PFSK-1 (cell line): ENCODE results near the gene PFDN4.

Experiments used
- FOXP2 ChIP-seq: optimal IDR thresholded peaks from 2 replicates; pipeline ENCODE3; 2011; ENCODE audit warnings: borderline replicate concordance, control low read depth, inconsistent platforms; ENCODE audit not compliant: insufficient read depth; ENCODE audit errors: extremely low read length, extremely low read depth
- POLR2AphosphoS5 ChIP-seq: IDR thresholded peaks from 2 replicates; pipeline ENCODE4 v1.6.1; 2012; ENCODE audit warnings: low read depth, mild to moderate bottlenecking, control low read depth, low read length, moderate library complexity
- REST ChIP-seq, 2 experiments: IDR thresholded peaks; 2 replicates each; pipeline versions ENCODE4 v1.6.1 to v1.8.0; 2011 to 2012; ENCODE audit warnings: low read depth in 2 of 2, low read length in 2 of 2, control low read depth in 1 of 2, inconsistent platforms in 1 of 2, mild to moderate bottlenecking in 1 of 2, moderate library complexity in 1 of 2; ENCODE audit not compliant: insufficient read depth in 1 of 2
- SIN3A ChIP-seq: IDR thresholded peaks from 2 replicates; pipeline ENCODE4 v1.6.1; 2012; ENCODE audit warnings: mild to moderate bottlenecking, low read length, moderate library complexity, borderline replicate concordance; ENCODE audit not compliant: insufficient read depth
- TAF1 ChIP-seq: IDR thresholded peaks from 2 replicates; pipeline ENCODE4 v1.6.1; 2012; ENCODE audit warnings: low read length, control low read depth, borderline replicate concordance; ENCODE audit not compliant: insufficient read depth

PFDN4 gene

GRCh38 chr20:54165014-54165413, 42.9 kb upstream of the PFDN4 start:
- no peak for TF ChIP-seq TAF1
- TF ChIP-seq SIN3A, result no peak
- TF ChIP-seq REST (IDR thresholded peaks at IDR 0.05; ENCODE audit: insufficient read depth in 1 of 2, low read depth in 2 of 2, low read length in 2 of 2), result no peak
- TF ChIP-seq POLR2AphosphoS5, result no peak
- TF ChIP-seq FOXP2, result no peak

GRCh38 chr20:54165803-54166202, 42.1 kb upstream of the PFDN4 start:
- TF ChIP-seq SIN3A (no peak), POLR2AphosphoS5 (no peak)

GRCh38 chr20:54166987-54167662, 40.8 kb upstream of the PFDN4 start:
- TF ChIP-seq REST (IDR thresholded peaks at IDR 0.05; ENCODE audit: insufficient read depth in 1 of 2, low read depth in 2 of 2, low read length in 2 of 2), result no peak

GRCh38 chr20:54167909-54168872, 39.7 kb upstream of the PFDN4 start:
- TF ChIP-seq POLR2AphosphoS5, result no peak
- no peak for TF ChIP-seq TAF1
- TF ChIP-seq SIN3A, result no peak
- no peak for TF ChIP-seq FOXP2
- no peak for TF ChIP-seq REST (IDR thresholded peaks at IDR 0.05; ENCODE audit: insufficient read depth in 1 of 2, low read depth in 2 of 2, low read length in 2 of 2)

- no peak for TF ChIP-seq POLR2AphosphoS5
- no peak for TF ChIP-seq REST (IDR thresholded peaks at IDR 0.05; ENCODE audit: insufficient read depth in 1 of 2, low read depth in 2 of 2, low read length in 2 of 2)
- no peak for TF ChIP-seq SIN3A
- TF ChIP-seq FOXP2, result no peak
- no peak for TF ChIP-seq TAF1
These were observed 38.7 kb upstream of the PFDN4 start for GRCh38 chr20:54168961-54169862.
